CD4-positive, CD25-positive, alpha-beta regulatory T cell (primary cell): ENCODE data around the gene ZNF674. TPM values are rescaled to one million over a fixed set of nuclear protein-coding genes. Genes with fewer than 3 reads are reported as not detected.

Experiments
- ATAC-seq, 2 donors: fragments of 150-1000 bp; cut with Tn5 transposase; one replicate each; pipeline ENCODE4 v1.10.0; 2021; ENCODE audit warnings: low read depth in 2 of 2, moderate number of reproducible peaks in 2 of 2, moderate library complexity in 1 of 2
- DNase-seq, 3 donors: peaks; one replicate each; pipeline versions ENCODE4 v3.0.0 to v3.0.0-alpha.2; 2012 to 2022; ENCODE audit warnings: mixed read lengths in 1 of 3
- H3K27ac ChIP-seq: one replicate; pipeline ENCODE4 v1.7.0; 2013; ENCODE audit warnings: mild to moderate bottlenecking, low read length; ENCODE audit not compliant: insufficient read depth, poor library complexity, severe bottlenecking
- H3K27me3 ChIP-seq: one replicate; pipeline ENCODE4 v1.7.0; 2013; ENCODE audit warnings: low read length; ENCODE audit not compliant: control insufficient read depth, insufficient read depth
- H3K36me3 ChIP-seq: one replicate; pipeline ENCODE4 v1.7.0; 2013; ENCODE audit warnings: mild to moderate bottlenecking, low read length, moderate library complexity; ENCODE audit not compliant: control insufficient read depth, insufficient read depth
- H3K4me1 ChIP-seq: 2 replicates; pipeline ENCODE4 v1.7.0; 2013; ENCODE audit warnings: mild to moderate bottlenecking, low read length; ENCODE audit not compliant: insufficient read depth, control insufficient read depth, poor library complexity, severe bottlenecking
- H3K4me3 ChIP-seq: one replicate; pipeline ENCODE4 v1.7.0; 2013; ENCODE audit warnings: low read depth, mild to moderate bottlenecking, low read length, moderate library complexity
- H3K9me3 ChIP-seq, 2 experiments: 1 replicate in 1 of 2; 2 replicates in 1 of 2; pipeline ENCODE4 v1.7.0; 2013; ENCODE audit warnings: low read length in 2 of 2, mild to moderate bottlenecking in 1 of 2, moderate library complexity in 1 of 2; ENCODE audit not compliant: control insufficient read depth in 2 of 2
- H3K27ac Mint-ChIP-seq, 3 donors: one replicate each; pipeline ENCODE4 v1.8.0; 2020 to 2022; ENCODE audit warnings: mild to moderate bottlenecking in 3 of 3, mixed read lengths in 3 of 3, moderate library complexity in 2 of 3
- H3K27me3 Mint-ChIP-seq: one replicate; pipeline ENCODE4 v1.8.0; 2022; ENCODE audit warnings: mild to moderate bottlenecking, mixed read lengths
- H3K36me3 Mint-ChIP-seq: one replicate; pipeline ENCODE4 v1.8.0; 2020; ENCODE audit warnings: mixed read lengths
- H3K4me1 Mint-ChIP-seq, 4 donors: one replicate each; pipeline ENCODE4 v1.8.0; 2020 to 2022; ENCODE audit warnings: mixed read lengths in 4 of 4, mild to moderate bottlenecking in 1 of 4
- H3K4me3 Mint-ChIP-seq, 4 donors: one replicate each; pipeline ENCODE4 v1.8.0; 2020 to 2022; ENCODE audit warnings: mild to moderate bottlenecking in 4 of 4, mixed read lengths in 4 of 4, moderate library complexity in 3 of 4
- H3K9me3 Mint-ChIP-seq, 7 donors: one replicate each; pipeline ENCODE4 v1.8.0; 2020 to 2022; ENCODE audit warnings: mixed read lengths in 7 of 7, mild to moderate bottlenecking in 3 of 7, moderate library complexity in 2 of 7
- polyA plus RNA-seq, 4 donors: library from polyadenylated mRNA; unstranded; fragments of 300-500 nt; fragmentation: Illumina TruSeq; gene quantifications; one replicate each; pipeline ENCODE4 v1.2.3, GENCODE V29; 2021
- total RNA-seq: library from RNA; stranded (reverse); gene quantifications from one replicate; pipeline ENCODE4 v1.2.3, GENCODE V29; 2022

Gene ZNF674
- total RNA-seq = 3.6 TPM
- polyA plus RNA-seq = 1 to 10 TPM in 3 of 4 donors, under 1 TPM in 1; 0.57 to 3.2 (median 2.4) TPM

DNA sequence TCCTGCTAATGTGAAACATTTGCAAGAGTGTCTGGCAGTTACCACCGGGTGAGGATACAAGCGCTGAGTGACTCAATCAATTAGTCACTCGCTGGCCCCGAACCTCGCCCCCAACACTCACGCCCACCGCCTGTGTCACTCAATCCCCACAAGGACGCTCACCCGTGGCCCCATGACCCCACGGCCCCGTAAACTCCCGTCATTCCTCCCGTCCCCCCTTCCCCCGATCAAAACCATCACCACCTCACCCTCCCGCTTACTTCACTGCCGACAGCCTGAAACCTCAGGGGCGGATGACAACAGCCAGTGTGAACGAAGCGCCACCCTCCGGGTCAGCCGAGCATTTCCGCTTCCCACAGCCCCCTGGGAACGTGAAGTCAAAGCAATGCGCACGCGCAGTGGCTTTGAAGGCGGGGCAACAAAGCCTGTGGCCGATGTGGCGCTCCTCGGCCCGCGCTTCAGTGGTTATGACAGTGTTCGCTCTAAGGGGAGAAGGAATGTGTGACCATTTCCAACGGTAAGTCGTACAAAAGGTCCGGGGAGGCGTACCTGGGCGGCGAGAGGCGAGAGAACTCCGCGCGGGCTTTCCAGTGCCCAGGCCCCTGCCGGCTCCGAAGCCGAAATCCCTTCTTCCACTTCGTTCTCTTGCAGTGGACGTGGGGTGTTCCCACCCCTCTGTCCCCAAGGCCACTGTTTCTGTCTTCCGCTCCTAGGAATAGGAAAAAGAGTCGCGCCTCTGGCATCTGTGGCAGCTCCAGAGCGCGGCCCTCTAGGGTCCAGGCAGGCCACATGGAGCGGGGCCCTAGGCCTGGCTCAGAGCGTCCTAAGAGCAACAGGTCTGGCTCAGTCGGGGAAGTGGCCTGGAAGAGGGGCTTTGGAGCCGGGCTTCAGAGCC, at the start of gene ZNF674:
ZNF674 (minus strand) TSS at position 311 of the 895 bp plus-strand sequence. CDS start 3,334 bp downstream, outside the sequence.
- H3K4me1 ChIP-seq = peaks cover 17% of the 10 kb centered on the region
- peak within 1 kb of the TSS; percentile 94 to 99 (median 98) for H3K27ac Mint-ChIP-seq
- no peaks in the 10 kb centered on the region for H3K36me3 Mint-ChIP-seq
- DNase-seq = peak; percentile 89 to 93 (median 91)
- H3K27me3 ChIP-seq = no peaks in the 10 kb centered on the region
- peaks cover 0 to 1% (median 0%) of the 10 kb centered on the region in 7 donors for H3K9me3 Mint-ChIP-seq
- H3K4me1 Mint-ChIP-seq = peaks cover 5 to 48% (median 18%) of the 10 kb centered on the region in 4 donors
- no peaks in the 10 kb centered on the region for H3K9me3 ChIP-seq
- ATAC-seq = peak; percentile 94 to 95
- peak within 1 kb of the TSS; percentile 83 for H3K4me3 ChIP-seq
- peak within 1 kb of the TSS; percentile 79 for H3K27ac ChIP-seq
- H3K4me3 Mint-ChIP-seq = peak within 1 kb of the TSS; percentile 91 to 98 (median 94)
- H3K36me3 ChIP-seq = peaks cover 4% of the 10 kb centered on the region
- peaks cover 4% of the 10 kb centered on the region for H3K27me3 Mint-ChIP-seq

DNA sequence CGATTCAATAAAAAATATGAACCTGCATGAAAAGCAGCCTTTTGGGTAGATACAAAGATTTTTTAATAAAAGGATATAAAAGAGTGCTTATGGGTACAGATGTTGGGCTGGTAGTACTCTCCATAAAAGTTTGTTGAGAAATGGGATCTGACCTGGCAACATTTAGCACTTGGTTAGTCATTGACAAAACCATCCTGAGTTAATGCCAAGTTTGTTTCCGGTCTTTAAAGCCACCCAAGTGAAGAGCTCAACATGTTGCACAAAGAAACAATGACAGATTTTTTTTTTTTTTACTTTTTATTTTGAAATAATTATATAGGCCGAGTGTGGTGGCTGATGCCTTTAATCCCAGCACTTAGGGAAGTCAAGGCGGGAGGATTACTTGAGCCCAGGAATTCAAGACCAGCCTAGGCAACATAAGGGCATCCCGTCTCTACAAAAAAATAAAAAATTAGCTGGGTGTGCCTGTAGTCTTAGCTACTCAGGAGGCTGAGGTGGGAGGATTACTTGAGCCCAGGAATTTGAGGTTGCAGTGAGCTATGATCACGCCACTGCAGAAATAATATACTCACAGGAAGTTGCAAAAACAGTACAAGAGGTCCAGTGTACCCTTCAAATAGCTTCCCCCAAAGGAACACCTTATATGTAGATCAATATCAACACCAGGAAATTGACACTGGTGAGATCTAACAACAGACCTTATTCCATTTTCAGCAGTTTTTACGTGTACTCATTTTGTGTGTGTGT, 44.9 kb upstream of the ZNF674 start:
- peak overlapping the region; percentile 23 to 86 (median 39) for H3K27ac Mint-ChIP-seq
- H3K4me1 Mint-ChIP-seq = peaks cover 10 to 74% (median 34%) of the 10 kb centered on the region in 4 donors

GRCh38 chrX:46588263-46588662, 43.0 kb upstream of the ZNF674 start:
- Mint-ChIP-seq H3K9me3 (peaks cover 0 to 3% (median 0%) of the 10 kb centered on the region in 7 donors), H3K27me3 (no peaks in the 10 kb centered on the region), H3K36me3 (peaks cover 8% of the 10 kb centered on the region), H3K4me1 (peaks cover 10 to 71% (median 36%) of the 10 kb centered on the region in 4 donors), H3K27ac (peak overlapping the region; percentile 86 to 90 (median 89)), H3K4me3 (peak overlapping the region; percentile 69 to 94 (median 82))
- no peaks in the 10 kb centered on the region for H3K9me3 ChIP-seq
- H3K4me1 ChIP-seq = peaks cover 46% of the 10 kb centered on the region
- peak overlapping the region; percentile 69 for H3K27ac ChIP-seq
- peak; percentile 53 to 62 for ATAC-seq
- DNase-seq = peak; percentile 17 to 77 (median 37)
- peaks cover 3% of the 10 kb centered on the region for H3K36me3 ChIP-seq
- H3K27me3 ChIP-seq = no peaks in the 10 kb centered on the region
- peak overlapping the region; percentile 75 for H3K4me3 ChIP-seq

More for the DNA sequence above, 44.9 kb upstream of the ZNF674 start:
- ATAC-seq = peak; percentile 40 to 53
- peak overlapping the region; percentile 65 for H3K27ac ChIP-seq
- no peaks in the 10 kb centered on the region for H3K27me3 ChIP-seq
- H3K9me3 ChIP-seq = no peaks in the 10 kb centered on the region
- peaks cover 42% of the 10 kb centered on the region for H3K4me1 ChIP-seq
- peak overlapping the region; percentile 18 for H3K4me3 ChIP-seq
- Mint-ChIP-seq H3K27me3 (no peaks in the 10 kb centered on the region), H3K4me3 (peak overlapping the region; percentile 29 to 78 (median 58)), H3K9me3 (peaks cover 0 to 3% (median 0%) of the 10 kb centered on the region in 7 donors), H3K36me3 (peaks cover 4% of the 10 kb centered on the region)
- peak in 1 of 3 donors; percentile 39 for DNase-seq
- H3K36me3 ChIP-seq = peaks cover 3% of the 10 kb centered on the region

- Mint-ChIP-seq H3K27ac (peak overlapping the region; percentile 86 to 90 (median 89)), H3K4me3 (peak overlapping the region; percentile 69 to 94 (median 82)), H3K27me3 (no peaks in the 10 kb centered on the region), H3K4me1 (peaks cover 10 to 74% (median 37%) of the 10 kb centered on the region in 4 donors), H3K36me3 (peaks cover 8% of the 10 kb centered on the region), H3K9me3 (peaks cover 0 to 3% (median 0%) of the 10 kb centered on the region in 7 donors)
- Histone ChIP-seq H3K27me3 (no peaks in the 10 kb centered on the region), H3K4me1 (peaks cover 42% of the 10 kb centered on the region), H3K27ac (peak overlapping the region; percentile 69), H3K36me3 (peaks cover 3% of the 10 kb centered on the region), H3K4me3 (peak overlapping the region; percentile 75), H3K9me3 (no peaks in the 10 kb centered on the region)
- DNase-seq = no peak
- ATAC-seq = no peak
Measured at GRCh38 chrX:46587753-46588171, 42.5 kb upstream of the ZNF674 start.

- Histone ChIP-seq H3K4me1 (peaks cover 42% of the 10 kb centered on the region), H3K36me3 (peaks cover 3% of the 10 kb centered on the region), H3K9me3 (no peaks in the 10 kb centered on the region), H3K4me3 (peak overlapping the region; percentile 75), H3K27me3 (no peaks in the 10 kb centered on the region), H3K27ac (peak overlapping the region; percentile 69)
- ATAC-seq (no peak), DNase-seq (peak in 1 of 3 donors; percentile 35)
- H3K36me3 Mint-ChIP-seq = peaks cover 8% of the 10 kb centered on the region
- H3K4me3 Mint-ChIP-seq = peak overlapping the region; percentile 69 to 94 (median 82)
- H3K4me1 Mint-ChIP-seq = peaks cover 10 to 75% (median 38%) of the 10 kb centered on the region in 4 donors
- H3K27ac Mint-ChIP-seq = peak overlapping the region; percentile 67 to 86 (median 69)
- H3K27me3 Mint-ChIP-seq = no peaks in the 10 kb centered on the region
- H3K9me3 Mint-ChIP-seq = peaks cover 0 to under 1% (median 0%) of the 10 kb centered on the region in 7 donors
Measured at GRCh38 chrX:46587158-46587557, 41.9 kb upstream of the ZNF674 start.

DNA sequence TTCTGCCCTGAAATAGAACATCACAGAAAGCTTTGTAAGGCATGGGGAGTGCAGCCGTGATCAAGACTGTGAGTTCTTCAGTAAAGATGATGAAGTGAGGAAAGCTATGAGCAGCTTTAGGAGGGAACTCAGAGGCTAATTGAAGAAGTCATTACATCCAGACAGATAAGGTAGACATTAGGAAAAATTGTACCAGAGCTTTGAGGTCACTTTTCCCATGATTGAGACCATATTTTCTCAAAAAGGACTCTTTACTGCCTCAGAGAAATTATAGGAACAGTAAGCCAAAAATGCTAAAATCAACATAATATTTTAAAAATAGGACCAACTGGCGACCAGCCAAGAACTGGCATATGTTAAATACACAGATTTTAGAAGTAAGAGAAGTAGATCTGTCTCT, 39.5 kb upstream of the ZNF674 start:
- no peaks in the 10 kb centered on the region for H3K9me3 Mint-ChIP-seq
- H3K36me3 Mint-ChIP-seq = peaks cover 4% of the 10 kb centered on the region
- peaks cover 4 to 76% (median 39%) of the 10 kb centered on the region in 4 donors for H3K4me1 Mint-ChIP-seq
- Histone ChIP-seq H3K27ac (no peak overlapping the region), H3K4me1 (peaks cover 35% of the 10 kb centered on the region), H3K4me3 (no peak overlapping the region), H3K36me3 (peaks cover 3% of the 10 kb centered on the region), H3K27me3 (no peaks in the 10 kb centered on the region), H3K9me3 (no peaks in the 10 kb centered on the region)
- peak overlapping the region in 1 of 3 donors; percentile 82 for H3K27ac Mint-ChIP-seq
- ATAC-seq (no peak), DNase-seq (no peak)
- no peak overlapping the region for H3K4me3 Mint-ChIP-seq
- no peaks in the 10 kb centered on the region for H3K27me3 Mint-ChIP-seq

GRCh38 chrX:46582966-46583365, 37.7 kb upstream of the ZNF674 start:
- Mint-ChIP-seq H3K9me3 (no peaks in the 10 kb centered on the region), H3K4me1 (peaks cover 0 to 76% (median 43%) of the 10 kb centered on the region in 4 donors), H3K4me3 (peak overlapping the region in 2 of 4 donors; percentile 14 to 32), H3K27ac (peak overlapping the region; percentile 76 to 86 (median 81)), H3K27me3 (no peaks in the 10 kb centered on the region), H3K36me3 (peaks cover 5% of the 10 kb centered on the region)
- Histone ChIP-seq H3K9me3 (no peaks in the 10 kb centered on the region), H3K4me1 (peaks cover 32% of the 10 kb centered on the region), H3K4me3 (peak overlapping the region; percentile 24), H3K27ac (no peak overlapping the region), H3K27me3 (no peaks in the 10 kb centered on the region), H3K36me3 (peaks cover 3% of the 10 kb centered on the region)
- no peak for ATAC-seq
- DNase-seq = no peak
